Measurements from ENCODE around the gene KCNK10.
A peak's percentile ranks its signal among the peaks of the same experiment; 100 is the strongest.

KCNK10 gene

GRCh38 chr14:88327497-88327896 is 4.4 kb upstream of the KCNK10 start:
- TF ChIP-seq, protein P1, sequence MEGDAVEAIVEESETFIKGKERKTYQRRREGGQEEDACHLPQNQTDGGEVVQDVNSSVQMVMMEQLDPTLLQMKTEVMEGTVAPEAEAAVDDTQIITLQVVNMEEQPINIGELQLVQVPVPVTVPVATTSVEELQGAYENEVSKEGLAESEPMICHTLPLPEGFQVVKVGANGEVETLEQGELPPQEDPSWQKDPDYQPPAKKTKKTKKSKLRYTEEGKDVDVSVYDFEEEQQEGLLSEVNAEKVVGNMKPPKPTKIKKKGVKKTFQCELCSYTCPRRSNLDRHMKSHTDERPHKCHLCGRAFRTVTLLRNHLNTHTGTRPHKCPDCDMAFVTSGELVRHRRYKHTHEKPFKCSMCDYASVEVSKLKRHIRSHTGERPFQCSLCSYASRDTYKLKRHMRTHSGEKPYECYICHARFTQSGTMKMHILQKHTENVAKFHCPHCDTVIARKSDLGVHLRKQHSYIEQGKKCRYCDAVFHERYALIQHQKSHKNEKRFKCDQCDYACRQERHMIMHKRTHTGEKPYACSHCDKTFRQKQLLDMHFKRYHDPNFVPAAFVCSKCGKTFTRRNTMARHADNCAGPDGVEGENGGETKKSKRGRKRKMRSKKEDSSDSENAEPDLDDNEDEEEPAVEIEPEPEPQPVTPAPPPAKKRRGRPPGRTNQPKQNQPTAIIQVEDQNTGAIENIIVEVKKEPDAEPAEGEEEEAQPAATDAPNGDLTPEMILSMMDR (IDR thresholded peaks at IDR 0.05; ENCODE audit: low read length, missing control alignments): no peak
- H3K4me3 ChIP-seq (replicated peaks; ENCODE audit: low read depth, low read length): no peak overlapping the region
- DNase-seq (ENCODE audit: low read depth): no peak

GRCh38 chr14:88326352-88327103 is 3.5 kb upstream of the KCNK10 start:
- no peak overlapping the region for H3K4me3 ChIP-seq (replicated peaks; ENCODE audit: low read depth, low read length)
- no peak for DNase-seq (ENCODE audit: low read depth)
- TF ChIP-seq, protein P1 (IDR thresholded peaks at IDR 0.05; ENCODE audit: low read length, missing control alignments): no peak

- H3K4me3 ChIP-seq (replicated peaks; ENCODE audit: low read depth, low read length): no peak overlapping the region
- TF ChIP-seq, protein P1 (IDR thresholded peaks at IDR 0.05; ENCODE audit: low read length, missing control alignments): no peak
- DNase-seq (ENCODE audit: low read depth): no peak
Observed at GRCh38 chr14:88325883-88326282, 2.8 kb upstream of the KCNK10 start.

- TF ChIP-seq, protein P1 (IDR thresholded peaks at IDR 0.05; ENCODE audit: low read length, missing control alignments): no peak
- DNase-seq (ENCODE audit: low read depth): no peak
- no peak overlapping the region for H3K4me3 ChIP-seq (replicated peaks; ENCODE audit: low read depth, low read length)
Observed at GRCh38 chr14:88324930-88325329, 1.9 kb upstream of the KCNK10 start.

DNA sequence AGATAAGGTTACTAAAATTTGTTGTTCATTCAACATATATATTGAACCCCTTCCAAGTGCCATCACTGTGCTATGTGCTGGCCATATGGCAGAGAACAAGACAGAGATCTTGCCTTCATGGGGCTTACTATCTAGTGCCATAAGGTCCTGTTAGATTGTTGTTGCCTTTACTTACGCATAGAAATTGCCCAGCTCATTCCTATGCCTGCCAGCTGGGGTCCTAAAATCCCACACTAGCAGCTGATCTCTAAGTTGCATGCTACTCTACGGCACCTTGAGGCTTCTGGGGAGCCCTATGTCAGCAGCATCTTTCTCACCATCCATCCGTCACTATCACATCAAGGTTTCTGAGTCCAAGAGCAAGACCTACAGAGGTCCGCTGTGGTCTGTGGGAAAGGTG is 1.4 kb upstream of the KCNK10 start:
- no peak overlapping the region for H3K4me3 ChIP-seq (replicated peaks; ENCODE audit: low read depth, low read length)
- TF ChIP-seq, protein P1 (IDR thresholded peaks at IDR 0.05; ENCODE audit: low read length, missing control alignments): no peak
- DNase-seq (ENCODE audit: low read depth): no peak

GRCh38 chr14:88323523-88324199 is 592 bp upstream of the KCNK10 start:
- peak; percentile 13 for DNase-seq (ENCODE audit: low read depth)
- TF ChIP-seq, protein P1 (IDR thresholded peaks at IDR 0.05; ENCODE audit: low read length, missing control alignments): no peak
- H3K4me3 ChIP-seq (replicated peaks; ENCODE audit: low read depth, low read length): no peak overlapping the region

All from fibroblast of pulmonary artery (primary cell).